Spleen (tissue), 3 donors: ENCODE results near the gene AP1G2.

Experiments
- POLR2A ChIP-seq, 3 donors: fragments of 450-650 bp; IDR thresholded peaks; one replicate each; pipeline ENCODE4 v1.5.1; 2017; ENCODE audit warnings: antibody characterized with exemption in 3 of 3, mild to moderate bottlenecking in 1 of 3
- POLR2AphosphoS5 ChIP-seq, 3 donors: sonication (generic); formaldehyde crosslinking; IDR thresholded peaks; one replicate each; pipeline ENCODE4 v1.5.1; 2017; ENCODE audit warnings: antibody characterized with exemption in 3 of 3

DNA sequence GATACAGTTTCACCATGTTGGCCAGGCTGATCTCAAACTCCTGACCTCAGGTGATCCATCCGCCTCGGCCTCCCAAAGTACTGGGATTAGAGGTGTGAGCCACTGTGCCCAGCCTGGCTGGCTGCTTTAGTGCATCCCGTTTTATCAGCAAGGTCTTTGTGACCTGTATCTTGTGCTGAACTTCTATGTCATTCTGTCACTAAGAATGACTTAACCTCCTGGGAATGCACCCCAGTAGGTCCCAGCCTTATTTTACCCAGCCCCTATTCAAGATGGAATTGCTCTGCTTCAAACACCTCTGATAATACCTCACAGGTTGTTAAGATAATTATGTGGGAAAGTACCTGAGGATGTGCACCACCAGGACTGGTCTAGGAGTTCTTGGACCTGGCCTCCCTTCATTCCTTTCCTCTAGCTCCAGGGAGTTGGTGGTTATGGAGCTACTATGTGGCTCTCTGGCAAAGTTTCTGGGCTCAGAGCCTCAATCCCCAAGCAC, 37.1 kb upstream of the AP1G2 start:
- no peak for TF ChIP-seq POLR2AphosphoS5 (IDR thresholded peaks at IDR 0.05)
- TF ChIP-seq POLR2A (IDR thresholded peaks at IDR 0.05) = no peak
